Measurements from ENCODE around the gene MT1H. TPM values are rescaled to one million over a fixed set of nuclear protein-coding genes. Genes with fewer than 3 reads are reported as not detected.

Gene MT1H
- total and polyA plus RNA-seq, 2 of the 13 experiments (the other 11 are each of a cell fraction or from before 2014, with no cell fraction given): 0.60 TPM; not detected in 1

GRCh38 chr16:56682703-56683397, 13.2 kb downstream of the MT1H start (continued):
- TF ChIP-seq RAD51 (IDR thresholded peaks at IDR 0.05; ENCODE audit: borderline replicate concordance) (no peak), MAFF (IDR thresholded peaks at IDR 0.05; ENCODE audit: low read depth, low read length) (no peak), ZMAT5 (CRISPR knock-in tag; IDR thresholded peaks at IDR 0.05; ENCODE audit: borderline replicate concordance, low read depth) (no peak), SMAD9 (CRISPR knock-in tag; IDR thresholded peaks at IDR 0.05) (no peak), E2F1 (CRISPR knock-in tag; IDR thresholded peaks at IDR 0.05) (no peak), HES4 (CRISPR knock-in tag; IDR thresholded peaks at IDR 0.05; ENCODE audit: borderline replicate concordance) (no peak), ZNF432 (CRISPR knock-in tag; IDR thresholded peaks at IDR 0.05; ENCODE audit: borderline replicate concordance) (no peak), SIX1 (CRISPR knock-in tag; IDR thresholded peaks at IDR 0.05; ENCODE audit: borderline replicate concordance) (no peak), HNRNPL (IDR thresholded peaks at IDR 0.05; ENCODE audit: low read depth, low read length) (no peak), NFIB (CRISPR knock-in tag; IDR thresholded peaks at IDR 0.05; ENCODE audit: borderline replicate concordance) (no peak), PLRG1 (conservative IDR thresholded peaks at IDR 0.05) (no peak), DDIT3 (CRISPR knock-in tag; IDR thresholded peaks at IDR 0.05) (no peak), HNF1B (CRISPR knock-in tag; IDR thresholded peaks at IDR 0.05) (no peak), ZNF660 (CRISPR knock-in tag; IDR thresholded peaks at IDR 0.05; ENCODE audit: borderline replicate concordance, low read depth) (no peak), NR2F2 (IDR thresholded peaks at IDR 0.05; ENCODE audit: borderline replicate concordance, low read depth) (no peak), FOSL1 (CRISPR knock-in tag; IDR thresholded peaks at IDR 0.05; ENCODE audit: borderline replicate concordance) (no peak), KMT2A (CRISPR knock-in tag; IDR thresholded peaks at IDR 0.05) (no peak), MZF1 (CRISPR knock-in tag; IDR thresholded peaks at IDR 0.05; ENCODE audit: borderline replicate concordance) (no peak), ZNF713 (CRISPR knock-in tag; IDR thresholded peaks at IDR 0.05) (0 out of 2 replicates have a peak, but pooled peaks have one; percentile 16), SPEN (CRISPR knock-in tag; IDR thresholded peaks at IDR 0.05; ENCODE audit: low read depth) (no peak), ZNF251 (CRISPR knock-in tag; IDR thresholded peaks at IDR 0.05) (no peak), AHDC1 (CRISPR knock-in tag; IDR thresholded peaks at IDR 0.05; ENCODE audit: borderline replicate concordance) (no peak)

Data from HepG2 (cell line).